H1 (cell line): Measurements from ENCODE around the gene ARID5A. TPM values are rescaled to one million over a fixed set of nuclear protein-coding genes. Genes with fewer than 3 reads are reported as not detected.

Source experiments
- CTCF ChIA-PET: fragments of 300-600 bp; sonication (Branson Sonifier 250); formaldehyde crosslinking; loops from one replicate; lab custom pipeline; 2021; ENCODE audit not compliant: partially characterized antibody; lab: Charles Lee
- POLR2A ChIA-PET: fragments of 300-600 bp; sonication (Branson Sonifier 250); formaldehyde crosslinking; loops from one replicate; lab custom pipeline; 2021; ENCODE audit warnings: inconsistent platforms; ENCODE audit not compliant: partially characterized antibody; lab: Charles Lee
- DNase-seq, 2 experiments: peaks; one replicate each; pipeline versions ENCODE4 v3.0.0 to v3.0.0-alpha.2; 2010 to 2022; ENCODE audit warnings: low spot score in 2 of 2, low read depth in 1 of 2, mixed read lengths in 1 of 2
- FAIRE-seq: peaks from 2 replicates; lab custom pipeline; 2011; peaks lifted over from hg19 to GRCh38; lab: Jason Lieb, UNC
- H2AFZ ChIP-seq: 2 replicates; pipeline ENCODE4 v1.8.1; 2012; ENCODE audit warnings: low read length, inconsistent platforms
- H2AK5ac ChIP-seq: 2 replicates; pipeline ENCODE4 v1.6.1; 2013; ENCODE audit warnings: low read depth, low read length
- H2BK120ac ChIP-seq: replicated peaks from 2 replicates; pipeline ENCODE3; 2013; ENCODE audit warnings: low read depth, low read length, inconsistent platforms
- H2BK12ac ChIP-seq: 2 replicates; pipeline ENCODE4 v1.6.1; 2013; ENCODE audit warnings: low read depth, low read length
- H2BK15ac ChIP-seq: 2 replicates; pipeline ENCODE4 v1.6.1; 2013; ENCODE audit warnings: low read length
- H2BK20ac ChIP-seq: 2 replicates; pipeline ENCODE4 v1.6.1; 2013; ENCODE audit warnings: low read length
- H2BK5ac ChIP-seq: 2 replicates; pipeline ENCODE4 v1.6.1; 2013; ENCODE audit warnings: low read depth, low read length
- H3K14ac ChIP-seq: 2 replicates; pipeline ENCODE4 v1.6.1; 2013; ENCODE audit warnings: inconsistent platforms; ENCODE audit not compliant: insufficient read length
- H3K18ac ChIP-seq: 2 replicates; pipeline ENCODE4 v1.6.1; 2013; ENCODE audit warnings: low read length; ENCODE audit errors: extremely low read depth
- H3K23ac ChIP-seq: 2 replicates; pipeline ENCODE4 v1.6.1; 2013; ENCODE audit warnings: inconsistent platforms; ENCODE audit not compliant: insufficient read length
- H3K23me2 ChIP-seq: 2 replicates; pipeline ENCODE4 v1.6.1; 2013; ENCODE audit warnings: low read depth, low read length
- H3K27ac ChIP-seq: 2 replicates; pipeline ENCODE4 v1.6.1; 2011; ENCODE audit warnings: low read depth, low read length, inconsistent platforms
- H3K27me3 ChIP-seq, 4 experiments: replicated peaks in 1 of 4; 1 replicate in 1 of 4; 2 replicates in 3 of 4; pipeline versions ENCODE4 v1.6.1 to v1.8.1; 2011 to 2013; ENCODE audit warnings: low read length in 3 of 4, mild to moderate bottlenecking in 3 of 4, inconsistent platforms in 2 of 4, mixed read lengths in 2 of 4, moderate library complexity in 1 of 4; ENCODE audit not compliant: control insufficient read depth in 3 of 4, insufficient read depth in 3 of 4; ENCODE audit errors: extremely low read depth in 1 of 4
- H3K36me3 ChIP-seq, 4 experiments: 2 replicates each; pipeline versions ENCODE4 v1.6.1 to v1.8.1; 2011 to 2013; ENCODE audit warnings: mild to moderate bottlenecking in 4 of 4, low read length in 3 of 4, moderate library complexity in 2 of 4, control low read depth in 1 of 4, inconsistent platforms in 1 of 4; ENCODE audit not compliant: insufficient read depth in 4 of 4, control insufficient read depth in 2 of 4
- H3K4ac ChIP-seq: replicated peaks from 2 replicates; pipeline ENCODE3; 2013; ENCODE audit warnings: low read length, low read depth, mixed read lengths, inconsistent platforms; ENCODE audit not compliant: insufficient read length
- H3K4me1 ChIP-seq, 4 experiments: replicated peaks in 1 of 4; 1 replicate in 1 of 4; 2 replicates in 3 of 4; pipeline versions ENCODE4 v1.6.1 to v1.8.1; 2011 to 2013; ENCODE audit warnings: low read length in 3 of 4, inconsistent platforms in 2 of 4, mixed read lengths in 1 of 4; ENCODE audit not compliant: insufficient read depth in 4 of 4, control insufficient read depth in 3 of 4
- H3K4me2 ChIP-seq, 2 experiments: 2 replicates each; pipeline versions ENCODE4 v1.6.1 to v1.8.1; 2011 to 2013; ENCODE audit warnings: low read depth in 2 of 2, low read length in 2 of 2, control low read depth in 1 of 2, inconsistent platforms in 1 of 2, mild to moderate bottlenecking in 1 of 2; ENCODE audit not compliant: insufficient read depth in 1 of 2
- H3K4me3 ChIP-seq, 4 experiments: fragments of 200-600, 300-600 bp in 1 of 4; sonication (generic), shearing (Covaris generic), sonication (Bioruptor Twin) in 1 of 4; 2 replicates each; pipeline versions ENCODE4 v1.5.1 to v1.8.1; 2011 to 2016; ENCODE audit warnings: low read length in 4 of 4, low read depth in 3 of 4, control low read depth in 2 of 4, inconsistent platforms in 2 of 4, mild to moderate bottlenecking in 2 of 4, mixed read lengths in 1 of 4, moderate library complexity in 1 of 4; ENCODE audit not compliant: insufficient read depth in 2 of 4; ENCODE audit errors: extremely low read depth in 1 of 4
- H3K56ac ChIP-seq: replicated peaks from 2 replicates; pipeline ENCODE3; 2013; ENCODE audit warnings: low read depth, mild to moderate bottlenecking, mixed read lengths, low read length, inconsistent platforms; ENCODE audit not compliant: insufficient read length
- H3K79me1 ChIP-seq: 2 replicates; pipeline ENCODE4 v1.6.1; 2013; ENCODE audit warnings: low read depth, low read length, control low read depth
- H3K79me2 ChIP-seq, 2 experiments: 2 replicates each; pipeline versions ENCODE4 v1.6.1 to v1.8.1; 2012 to 2013; ENCODE audit warnings: low read length in 2 of 2, mild to moderate bottlenecking in 2 of 2, inconsistent platforms in 1 of 2; ENCODE audit not compliant: insufficient read depth in 2 of 2, control insufficient read depth in 1 of 2
- H3K9ac ChIP-seq, 4 experiments: replicated peaks in 1 of 4; 1 replicate in 1 of 4; 2 replicates in 3 of 4; pipeline versions ENCODE4 v1.6.1 to v1.8.1; 2011 to 2013; ENCODE audit warnings: low read depth in 3 of 4, low read length in 3 of 4, control low read depth in 2 of 4, mild to moderate bottlenecking in 2 of 4, moderate library complexity in 2 of 4, inconsistent platforms in 1 of 4; ENCODE audit errors: extremely low read depth in 1 of 4
- H3K9me3 ChIP-seq, 2 experiments: 2 replicates each; pipeline versions ENCODE4 v1.6.1 to v1.8.1; 2012 to 2013; ENCODE audit warnings: mild to moderate bottlenecking in 2 of 2, moderate library complexity in 2 of 2, control low read depth in 1 of 2, inconsistent platforms in 1 of 2, low read depth in 1 of 2, low read length in 1 of 2, mixed read lengths in 1 of 2; ENCODE audit not compliant: insufficient read depth in 2 of 2
- H4K20me1 ChIP-seq, 2 experiments: replicated peaks in 1 of 2; 2 replicates each; pipeline versions ENCODE3 to v1.8.1; 2011 to 2013; ENCODE audit warnings: inconsistent platforms in 2 of 2, low read length in 2 of 2, mild to moderate bottlenecking in 1 of 2; ENCODE audit not compliant: insufficient read depth in 2 of 2, control insufficient read depth in 1 of 2
- H4K5ac ChIP-seq: 2 replicates; pipeline ENCODE4 v1.6.1; 2013; ENCODE audit warnings: low read length, low read depth, mixed read lengths, inconsistent platforms; ENCODE audit not compliant: insufficient read length
- H4K8ac ChIP-seq: 2 replicates; pipeline ENCODE4 v1.8.0; 2013; ENCODE audit warnings: mild to moderate bottlenecking, moderate library complexity, low read length, inconsistent platforms; ENCODE audit not compliant: insufficient read depth; ENCODE audit errors: extremely low read depth
- H4K91ac ChIP-seq: replicated peaks from 2 replicates; pipeline ENCODE3; 2013; ENCODE audit warnings: low read length, mixed read lengths, inconsistent platforms; ENCODE audit not compliant: insufficient read length
- PHF8 ChIP-seq: fragments of 200-600 bp; sonication (generic); conservative IDR thresholded peaks from 2 replicates; pipeline ENCODE4 v1.7.1; 2012; ENCODE audit warnings: low read depth, mild to moderate bottlenecking, inconsistent platforms, low read length, moderate library complexity
- WGBS, 2 experiments: shearing (Covaris generic) in 1 of 2; methylation state at CpG; one replicate each; pipeline versions ENCODE4 v1.1.6 to v1.1.7; 2013 to 2015; ENCODE audit warnings: low lambda C conversion rate in 2 of 2, mixed read lengths in 2 of 2, inconsistent platforms in 1 of 2, low coverage in 1 of 2, missing lambda C conversion rate in 1 of 2; ENCODE audit not compliant: insufficient replicate concordance in 2 of 2, insufficient coverage in 1 of 2, insufficient read length in 1 of 2; ENCODE audit errors: extremely low coverage in 1 of 2, missing lambda C conversion rate in 1 of 2; 5-methylcytosine and 5-hydroxymethylcytosine counted together
- polyA plus RNA-seq, 7 experiments: library from polyadenylated mRNA; depleted of rRNA in 3 of 7; stranded (reverse) in 5 of 7; unstranded in 2 of 7; fragments of >200 nt in 5 of 7; fragments of 200-250 nt in 2 of 7; gene quantifications; 1 replicate in 5 of 7; 2 replicates in 1 of 7; 4 replicates in 1 of 7; pipeline versions ENCODE4 v1.2.1 to v1.2.3, GENCODE V29; 2011 to 2013; ENCODE audit warnings: missing spikeins in 2 of 7, mixed read lengths in 2 of 7
- total RNA-seq: library from RNA; stranded (reverse); fragmentation: NEBNext Ultra II Directional; extraction: Animal tissue kit (Norgen Biotek cat#: 25700); gene quantifications from 2 replicates; pipeline ENCODE4 v1.2.1, GENCODE V29; 2021

Gene ARID5A
- total and polyA plus RNA-seq, 2 of the 8 experiments (the other 6 are each of a cell fraction or from before 2014, with no cell fraction given), result 3.3 to 5.3 TPM

GRCh38 chr2:96550787-96551604, 14.4 kb downstream of the ARID5A start:
- H3K79me2 ChIP-seq, result no peaks in the 10 kb centered on the region
- ChIA-PET CTCF (interaction anchor here (0.7 to 13.1 kb wide), 21 partner anchors 11 to 305 kb away, joined by 3 to 361 read pairs (median 3); partner anchors contain the start of gene ARID5A), POLR2A (interaction anchor here (5.4 kb wide), 1 partner anchor 12 kb away, joined by 33 read pairs; the partner anchor contains the start of gene ARID5A)
- H2AFZ ChIP-seq, result no peak overlapping the region
- H3K4me2 ChIP-seq, result no peak overlapping the region
- DNase-seq (no peak), FAIRE-seq (no peak)
- H3K23me2 ChIP-seq, result 0 out of 2 replicates have a peak, but pooled peaks cover 1% of the 10 kb centered on the region
- H3K23ac ChIP-seq, result no peak overlapping the region
- H3K27me3 ChIP-seq, result peaks cover 0 to 2% (median 0%) of the 10 kb centered on the region in 4 experiments; a peak in 3 of 7 replicates
- peak overlapping the region; percentile 8; the same call in 1 of the 2 replicates for H4K8ac ChIP-seq
- H3K9me3 ChIP-seq, result peaks cover 0 to 5% of the 10 kb centered on the region in 2 experiments; a peak in 1 of 4 replicates
- H3K9ac ChIP-seq, result no peak overlapping the region
- H3K4me3 ChIP-seq, result no peak overlapping the region
- H3K27ac ChIP-seq, result no peak overlapping the region
- H3K56ac ChIP-seq, result no peak overlapping the region
- no peak overlapping the region for H4K5ac ChIP-seq
- H2BK20ac ChIP-seq, result no peak overlapping the region
- no peak overlapping the region for H3K4ac ChIP-seq
- H3K14ac ChIP-seq, result no peak overlapping the region
- H3K36me3 ChIP-seq, result no peaks in the 10 kb centered on the region
- no peak overlapping the region for H2BK5ac ChIP-seq
- no peak overlapping the region for H3K18ac ChIP-seq
- H2AK5ac ChIP-seq, result no peak overlapping the region
- peaks cover 2 to 26% (median 8%) of the 10 kb centered on the region in 4 experiments; a peak in 6 of 7 replicates for H3K4me1 ChIP-seq
- no peak for TF ChIP-seq PHF8
- WGBS, 2 experiments, result 90% methylated on average over 14 of the region's 14 CpGs; no CpG with 5 or more reads in 1 of the 2 experiments
- no peak overlapping the region for H2BK15ac ChIP-seq
- no peak overlapping the region for H4K91ac ChIP-seq
- peaks cover 0 to 2% of the 10 kb centered on the region in 2 experiments for H4K20me1 ChIP-seq
- no peak overlapping the region for H2BK120ac ChIP-seq
- 0 out of 2 replicates have a peak overlapping the region, but pooled peaks have one; percentile 50 for H2BK12ac ChIP-seq
- H3K79me1 ChIP-seq, result no peaks in the 10 kb centered on the region
